GM18499 (cell line): ENCODE data around the gene HS3ST3A1.

Source experiments
- ATAC-seq: cut with Tn5 transposase; IDR thresholded peaks from one replicate; pipeline ENCODE4 v1.9.1; 2021; ENCODE audit warnings: moderate number of reproducible peaks; ENCODE audit not compliant: insufficient read depth, unreplicated experiment

The HS3ST3A1 gene

GRCh38 chr17:13601776-13602551, at the start of gene HS3ST3A1:
Gene HS3ST3A1 (minus strand): TSS chr17:13601929. CDS start chr17:13601129, 800 bp downstream.
- ATAC-seq, result no peak

- no peak for ATAC-seq
These were observed 48.5 kb upstream of the HS3ST3A1 start for GRCh38 chr17:13650096-13650675.

GRCh38 chr17:13647543-13648021, 45.9 kb upstream of the HS3ST3A1 start:
- ATAC-seq, result no peak

- no peak for ATAC-seq
These were observed 45.3 kb upstream of the HS3ST3A1 start for GRCh38 chr17:13646969-13647542.

- no peak for ATAC-seq
These were observed 44.7 kb upstream of the HS3ST3A1 start for GRCh38 chr17:13646411-13646810.

- no peak for ATAC-seq
These were observed 41.5 kb upstream of the HS3ST3A1 start for GRCh38 chr17:13643180-13643579.

- no peak for ATAC-seq
These were observed 40.5 kb upstream of the HS3ST3A1 start for GRCh38 chr17:13642188-13642587.

- ATAC-seq, result no peak
These were observed 38.8 kb upstream of the HS3ST3A1 start for GRCh38 chr17:13640551-13640950.

GRCh38 chr17:13638855-13639458, 37.2 kb upstream of the HS3ST3A1 start:
- ATAC-seq, result no peak

- no peak for ATAC-seq
These were observed 35.2 kb upstream of the HS3ST3A1 start for GRCh38 chr17:13636951-13637350.

- ATAC-seq, result no peak
These were observed 34.2 kb upstream of the HS3ST3A1 start for GRCh38 chr17:13635951-13636350.

GRCh38 chr17:13634021-13634420, 32.3 kb upstream of the HS3ST3A1 start:
- ATAC-seq, result no peak

GRCh38 chr17:13631529-13631928, 29.8 kb upstream of the HS3ST3A1 start:
- ATAC-seq, result no peak

GRCh38 chr17:13626703-13627102, 25.0 kb upstream of the HS3ST3A1 start:
- no peak for ATAC-seq

- no peak for ATAC-seq
These were observed 17.7 kb upstream of the HS3ST3A1 start for GRCh38 chr17:13619462-13619861.

GRCh38 chr17:13616031-13616430, 14.3 kb upstream of the HS3ST3A1 start:
- no peak for ATAC-seq

- ATAC-seq, result no peak
These were observed 8.2 kb upstream of the HS3ST3A1 start for GRCh38 chr17:13609941-13610340.

- ATAC-seq, result no peak
These were observed 380 bp downstream of the HS3ST3A1 start for GRCh38 chr17:13601322-13601775.

GRCh38 chr17:13600475-13601321, 1.0 kb downstream of the HS3ST3A1 start:
- no peak for ATAC-seq

GRCh38 chr17:13599864-13600263, 1.9 kb downstream of the HS3ST3A1 start:
- ATAC-seq, result no peak
